GM21515 (cell line): ENCODE data around the gene SMG6.
A peak's percentile ranks its signal among the peaks of the same experiment; 100 is the strongest.
"Not testable (repeated sequence)": the region's sequence is repeated elsewhere in the genome, so short reads cannot be mapped to it uniquely, and the experiment has no call there.

Experiments
- ATAC-seq: cut with Tn5 transposase; IDR thresholded peaks from one replicate; pipeline ENCODE4 v1.9.1; 2021; ENCODE audit not compliant: unreplicated experiment

Gene SMG6

DNA sequence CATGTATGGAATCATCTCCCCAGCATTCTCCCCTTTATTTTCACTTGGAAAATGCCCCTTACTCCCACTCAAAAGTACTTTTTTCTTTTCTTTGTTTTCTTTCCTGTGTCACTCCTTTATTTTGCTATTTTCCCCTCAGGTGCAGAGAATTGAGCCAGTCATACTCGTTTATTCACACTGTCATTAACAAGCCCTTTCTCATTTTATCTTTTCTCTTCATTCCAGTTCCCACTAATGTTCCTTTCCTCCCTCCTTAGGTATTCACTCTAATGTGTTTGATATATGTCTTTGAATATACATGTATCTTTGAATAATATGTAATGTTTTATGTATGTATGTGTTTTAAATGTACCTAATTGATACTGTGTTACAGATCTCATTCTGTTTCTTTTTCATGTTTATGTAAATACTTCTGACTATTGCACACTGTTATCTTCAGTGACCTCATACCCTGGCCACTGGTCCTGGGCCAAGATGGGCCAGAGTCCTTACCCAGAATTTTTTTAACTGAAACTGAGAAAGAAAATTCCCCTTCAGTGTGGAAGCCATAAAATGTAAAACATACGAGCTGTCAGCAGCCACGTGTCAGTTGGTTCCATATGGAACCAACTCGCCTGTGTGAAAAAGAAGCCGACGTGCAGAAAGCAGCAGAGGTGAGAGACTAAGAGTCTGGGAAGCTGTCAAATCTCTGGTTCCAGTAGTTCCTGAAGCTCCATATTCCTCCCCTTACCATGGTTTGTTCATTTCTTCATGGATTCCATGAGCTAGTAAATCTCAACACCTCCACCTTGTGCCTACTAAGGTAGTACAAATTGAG, 6.0 kb upstream of the SMG6 start:
- no peak for ATAC-seq

DNA sequence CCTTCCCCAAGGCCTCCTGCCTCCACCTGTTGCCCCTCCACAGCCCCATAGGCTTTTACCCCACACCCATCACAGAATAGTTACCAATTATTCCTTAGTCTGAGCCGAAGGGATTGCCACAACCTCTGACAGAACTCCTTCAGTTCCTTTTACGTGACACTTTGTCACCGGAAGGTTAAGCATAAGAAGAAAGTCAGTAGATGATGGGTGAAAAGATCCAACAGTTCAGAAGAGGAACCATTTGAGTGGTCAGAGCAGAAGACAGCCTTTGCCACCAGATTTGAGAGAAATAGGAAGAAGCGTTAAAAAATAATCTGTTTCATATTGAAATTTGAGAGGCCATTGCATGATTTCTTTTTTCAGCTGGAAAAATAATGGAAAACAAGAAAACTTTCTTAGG, 1.3 kb upstream of the SMG6 start:
- no peak for ATAC-seq

DNA sequence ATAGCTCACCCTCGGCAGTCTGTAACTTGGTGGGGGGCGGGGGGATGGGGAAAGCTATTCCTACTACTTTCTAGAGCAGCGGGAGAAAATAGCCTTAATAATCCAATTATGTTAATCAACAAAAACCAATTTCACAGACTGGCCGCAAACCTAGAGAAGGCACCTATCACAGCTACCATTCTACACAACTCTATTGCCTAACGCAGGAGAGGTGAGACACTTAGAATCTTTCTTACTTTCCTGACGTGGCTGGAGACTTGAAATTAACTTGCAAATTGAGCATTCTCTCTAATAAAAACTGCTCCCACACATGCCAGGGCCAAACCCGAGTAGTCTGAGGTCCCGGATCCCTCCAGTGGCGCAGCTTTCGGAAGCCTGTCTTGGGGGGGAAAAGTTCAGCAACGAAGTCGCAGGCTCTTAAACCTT, 794 bp downstream of the SMG6 start:
- ATAC-seq: peak; percentile 7

DNA sequence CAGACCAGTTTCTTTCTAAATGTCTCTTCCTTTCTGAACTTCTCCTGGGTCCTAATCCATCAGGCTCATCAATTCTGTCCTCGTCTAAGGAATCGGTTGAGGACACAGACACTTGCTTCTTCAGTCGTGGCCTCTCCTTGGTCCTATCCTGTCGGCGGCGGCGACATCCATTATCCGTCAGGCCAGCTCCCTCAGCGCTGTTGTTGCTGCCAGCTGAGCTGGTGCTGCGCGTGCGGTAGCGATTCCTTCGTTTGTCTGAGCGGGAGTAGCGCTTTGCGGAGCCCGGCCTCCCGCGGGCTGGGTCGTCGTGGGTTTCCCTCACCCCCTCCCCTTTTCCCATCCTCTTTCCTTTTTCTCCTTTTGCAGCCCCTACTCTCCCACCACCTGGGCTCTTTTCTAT, 3.8 kb downstream of the SMG6 start:
- no peak for ATAC-seq

DNA sequence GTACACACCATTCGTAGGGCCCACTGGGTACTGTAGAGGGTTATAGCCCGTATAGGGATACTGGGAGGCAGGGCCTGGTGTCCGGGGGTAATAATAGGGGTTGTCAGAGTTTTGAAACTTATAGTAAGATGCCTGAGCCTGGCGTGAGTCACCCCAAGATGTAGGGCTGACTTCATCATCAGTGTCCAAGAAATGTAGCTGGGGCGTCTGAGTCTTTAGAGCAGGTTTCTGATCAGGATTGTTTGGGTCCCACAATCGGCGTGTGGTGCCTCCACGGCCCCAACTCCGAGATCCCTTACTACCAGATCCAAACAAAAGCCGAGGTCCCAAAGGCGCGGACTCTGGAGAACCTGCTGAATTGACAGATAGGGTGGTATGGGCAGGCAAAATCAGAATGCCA, 4.4 kb downstream of the SMG6 start:
- ATAC-seq: no peak

DNA sequence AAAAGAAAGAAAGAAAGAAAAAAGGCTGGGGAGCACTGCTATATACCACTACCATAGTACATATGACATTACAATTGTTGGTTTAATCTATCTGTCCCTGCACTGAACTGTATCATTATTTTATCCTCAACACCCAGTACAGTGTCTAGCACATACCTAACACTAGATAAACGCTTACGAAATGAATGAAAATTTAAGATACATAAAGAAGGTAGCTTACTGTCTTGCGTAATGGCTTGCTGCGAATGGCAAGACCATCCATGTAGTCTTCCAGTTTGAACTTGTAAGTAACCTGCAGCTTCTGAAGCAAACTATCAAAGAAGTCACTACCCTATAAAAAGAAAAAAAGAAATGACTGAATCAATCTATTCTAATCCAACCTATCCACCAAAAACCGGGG, 6.6 kb downstream of the SMG6 start:
- no peak for ATAC-seq

DNA sequence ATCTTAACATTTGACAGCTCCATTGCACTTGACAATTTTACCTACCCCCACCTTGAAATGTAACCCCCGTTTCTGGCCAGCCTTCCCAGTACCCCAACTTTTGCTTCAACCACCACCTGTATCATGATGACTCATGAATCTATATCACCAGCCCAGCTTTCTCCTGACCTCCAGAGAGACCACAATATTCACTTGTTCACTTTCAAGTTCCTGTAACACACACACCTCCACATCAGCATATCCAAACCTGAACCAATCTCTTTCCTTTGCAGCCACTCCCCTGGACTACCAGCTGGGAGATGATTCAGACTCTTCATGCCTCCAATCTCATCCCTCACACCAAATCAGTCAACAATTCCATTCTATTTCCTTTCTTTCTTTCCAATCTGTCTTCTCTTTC, 8.0 kb downstream of the SMG6 start:
- ATAC-seq: no peak

DNA sequence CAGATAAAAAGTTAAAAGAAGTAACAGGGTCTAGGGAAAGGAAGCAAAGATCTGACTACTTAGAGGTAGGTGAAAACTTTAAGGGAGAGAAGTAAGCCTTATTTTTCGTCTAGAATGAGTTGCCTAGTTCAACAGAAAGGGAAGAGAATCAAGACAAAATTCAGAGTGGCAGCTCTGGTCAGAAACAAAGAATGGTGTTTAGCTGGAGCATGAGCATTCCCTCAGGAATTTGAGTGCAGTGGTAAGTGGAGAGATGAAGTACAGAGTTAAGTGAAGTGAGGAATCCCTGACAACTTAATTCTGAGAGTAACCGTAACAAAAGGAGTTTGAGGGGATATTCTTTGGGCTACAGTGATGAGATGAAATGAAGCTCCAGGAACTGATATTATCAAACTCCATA, 11.5 kb downstream of the SMG6 start:
- no peak for ATAC-seq

DNA sequence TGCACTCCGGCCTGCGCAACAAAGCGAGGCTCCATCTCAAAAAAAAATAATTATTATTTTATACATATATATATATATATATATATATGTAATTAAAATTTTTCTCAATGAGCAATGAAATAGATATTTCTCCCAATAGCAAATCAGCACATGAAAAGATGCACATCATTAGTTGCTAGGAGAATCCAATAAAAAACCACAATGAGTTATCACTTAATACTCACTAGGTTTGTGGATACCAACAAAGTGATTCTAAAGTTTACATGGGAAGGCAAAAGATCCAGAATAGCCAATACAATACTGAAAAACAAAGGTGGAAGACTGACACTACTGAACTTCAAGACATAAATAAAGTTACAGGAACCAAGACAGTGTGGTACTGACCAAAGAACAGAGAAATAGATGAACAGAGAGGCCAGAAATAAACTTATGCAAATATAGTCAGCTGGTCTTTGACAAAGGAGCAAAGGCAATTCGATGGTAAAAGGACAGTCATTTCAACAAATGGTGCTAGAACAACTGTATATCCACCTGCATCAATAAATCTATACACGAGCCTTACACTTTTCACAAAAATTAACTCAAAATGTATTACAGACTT, 13.6 kb downstream of the SMG6 start:
- no peak for ATAC-seq

DNA sequence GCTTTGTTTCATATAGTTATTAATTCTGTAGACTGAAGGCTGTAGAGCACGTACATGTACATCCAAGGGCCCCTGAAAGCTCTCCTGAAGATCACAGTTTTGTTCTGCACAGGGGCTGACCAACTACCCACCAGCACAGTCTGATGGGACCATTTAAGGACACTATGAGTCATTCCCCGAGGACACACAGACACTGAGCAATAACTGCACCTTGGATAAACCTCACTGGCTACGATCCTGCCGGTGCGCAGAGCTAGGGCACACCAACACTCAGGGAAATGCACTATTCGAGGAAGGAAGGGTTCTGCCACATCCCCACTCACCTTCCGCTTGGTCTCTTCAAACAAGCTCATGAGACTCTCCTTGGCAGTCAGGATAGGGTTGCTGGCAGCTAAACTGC, 20.3 kb downstream of the SMG6 start:
- ATAC-seq: no peak

DNA sequence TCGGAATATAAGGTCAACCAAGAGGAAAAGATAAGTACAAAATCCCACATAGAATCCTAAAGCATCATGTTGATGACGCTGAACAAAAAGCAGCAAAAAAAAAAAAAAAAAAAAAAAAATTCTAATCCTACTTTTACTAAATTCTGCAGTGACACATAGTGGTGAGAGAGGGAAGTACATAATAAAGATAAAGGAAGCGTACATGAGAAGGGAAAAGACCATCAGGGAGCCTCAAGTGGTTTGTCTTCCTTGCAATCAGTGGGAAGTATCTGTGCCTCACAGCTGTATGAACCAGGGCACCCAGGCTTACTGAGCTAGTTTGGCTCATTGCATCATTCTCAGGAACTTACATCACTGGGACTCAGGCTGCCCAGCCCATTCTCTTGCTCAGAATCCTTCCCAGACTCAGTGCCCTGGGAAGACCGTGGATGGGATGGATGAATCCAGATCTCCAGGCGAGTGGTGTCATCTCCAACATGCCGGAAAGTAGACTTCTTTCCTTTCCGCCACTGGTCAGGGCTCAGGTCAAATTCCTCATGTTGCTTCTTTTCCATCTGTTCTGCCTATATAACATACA, 21.2 kb downstream of the SMG6 start:
- ATAC-seq: no peak

DNA sequence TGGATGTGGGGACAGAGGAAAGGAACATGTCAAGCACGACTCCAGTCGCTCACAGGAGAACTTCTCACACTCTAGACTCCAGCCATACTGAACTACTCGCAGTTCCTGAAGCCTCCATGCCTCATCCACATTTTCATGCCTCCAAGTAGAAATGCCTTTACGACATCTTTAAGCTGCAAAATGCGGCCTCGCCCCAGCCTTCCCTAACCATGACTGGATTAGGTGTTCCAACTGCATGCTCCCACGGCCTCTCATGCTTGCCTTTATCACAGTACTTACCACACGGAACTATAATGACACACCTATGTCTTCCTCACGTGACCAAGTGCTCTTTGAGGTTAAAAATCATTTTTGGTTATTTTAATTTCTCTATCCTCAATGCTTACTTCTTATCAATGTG, 23.9 kb downstream of the SMG6 start:
- no peak for ATAC-seq

DNA sequence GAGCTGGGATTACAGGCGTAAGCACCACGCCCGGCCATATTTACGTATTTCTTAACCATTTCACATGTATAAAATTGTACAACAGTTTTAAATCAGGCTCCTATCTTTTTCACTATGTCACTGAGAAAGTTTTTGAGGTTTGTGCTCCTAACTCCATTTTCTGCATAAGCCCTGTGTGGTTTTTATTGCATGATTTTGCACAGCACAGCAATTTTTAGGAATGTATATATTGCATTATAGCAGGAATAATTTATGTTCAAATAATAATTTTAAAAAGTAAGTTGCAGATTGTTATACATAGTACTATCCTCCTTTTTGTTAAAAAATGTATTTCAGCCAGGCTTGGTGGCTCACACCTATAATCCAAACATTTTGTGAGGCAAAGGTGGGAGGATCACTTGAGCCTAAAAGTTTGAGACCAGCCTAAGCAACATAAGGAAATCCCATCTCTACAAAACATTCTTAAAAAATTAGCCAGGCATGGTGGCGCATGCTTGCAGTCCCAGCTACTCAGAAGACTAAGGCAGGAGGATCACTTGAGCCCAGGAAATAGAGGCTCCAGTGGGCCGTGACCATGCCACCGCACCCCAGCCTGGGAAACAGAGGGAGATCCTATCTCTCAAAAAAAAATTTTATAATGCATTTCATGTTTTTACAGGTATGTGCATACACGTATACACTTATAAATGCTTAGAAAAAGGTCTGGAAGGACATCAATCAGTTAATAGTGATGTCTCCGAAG, 26.0 kb downstream of the SMG6 start:
- ATAC-seq: no peak

DNA sequence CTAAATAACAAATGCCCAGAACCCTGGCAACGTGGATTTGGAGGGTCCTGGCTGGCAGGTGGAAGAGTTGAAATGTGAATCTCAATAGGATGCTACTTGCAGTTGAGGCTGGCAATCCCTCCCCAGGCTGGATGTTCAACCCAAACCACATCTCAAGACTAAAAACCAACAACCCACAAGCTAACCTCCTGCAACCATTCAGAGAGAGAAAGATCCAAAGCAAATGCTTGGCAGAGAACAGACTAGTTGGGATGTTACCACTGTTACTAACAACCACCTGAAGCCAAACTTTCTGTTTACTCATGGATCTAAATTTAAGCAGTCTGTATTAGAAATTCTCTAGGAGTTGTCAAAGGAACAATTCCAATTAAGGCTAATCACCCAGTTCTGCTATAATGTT, 27.9 kb downstream of the SMG6 start:
- ATAC-seq: no peak

DNA sequence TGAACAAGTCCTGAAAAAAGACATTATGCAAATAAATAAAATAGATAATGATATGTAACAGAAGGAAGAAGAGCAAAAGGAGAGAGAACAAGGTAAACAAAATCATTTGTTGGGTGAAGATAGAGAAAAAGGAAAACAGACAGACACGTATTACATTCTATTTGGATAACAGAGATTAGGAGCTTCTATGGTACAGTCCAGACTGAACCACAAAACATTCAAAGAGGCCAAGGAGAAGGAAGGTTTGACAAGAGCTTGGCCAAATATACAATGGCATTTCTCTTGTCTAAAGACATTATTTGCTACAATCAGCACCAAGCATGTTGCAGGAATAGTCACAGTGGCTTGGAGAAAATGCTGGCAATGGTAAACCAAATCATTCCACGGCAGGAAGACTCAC, 29.2 kb downstream of the SMG6 start:
- ATAC-seq: no peak

DNA sequence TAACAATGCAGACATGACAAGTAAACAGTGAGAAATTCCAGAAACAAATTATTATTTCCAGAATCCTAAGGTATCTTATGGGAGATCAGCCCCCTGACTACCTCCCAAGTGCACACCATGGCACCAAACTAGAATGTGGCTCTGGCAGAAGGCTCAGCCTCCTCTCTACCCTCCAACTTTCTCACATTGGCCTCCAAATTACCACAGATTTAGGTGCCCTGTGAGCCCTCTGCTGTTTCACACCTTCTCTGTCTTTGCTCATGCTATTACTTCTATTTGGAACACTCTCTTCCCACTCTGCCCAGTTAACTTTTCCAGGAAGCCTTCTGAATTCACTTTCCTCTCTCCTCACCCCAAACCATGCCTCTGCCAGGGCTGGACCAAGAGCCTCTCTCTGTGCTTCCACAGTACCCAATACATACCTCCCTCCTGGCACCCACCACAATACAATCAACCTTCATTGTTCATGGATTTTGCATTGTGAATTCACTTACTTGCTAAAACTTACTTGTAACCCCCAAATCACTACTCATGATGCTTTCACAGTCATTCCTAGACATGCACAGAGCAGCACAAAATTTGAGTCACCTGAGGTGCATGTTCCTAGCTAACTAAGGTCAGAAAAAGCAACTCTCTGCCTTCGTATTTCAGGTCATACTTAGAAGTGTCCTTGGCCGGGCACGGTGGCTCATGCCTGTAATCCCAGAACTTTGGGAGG, 31.4 kb downstream of the SMG6 start:
- no peak for ATAC-seq

DNA sequence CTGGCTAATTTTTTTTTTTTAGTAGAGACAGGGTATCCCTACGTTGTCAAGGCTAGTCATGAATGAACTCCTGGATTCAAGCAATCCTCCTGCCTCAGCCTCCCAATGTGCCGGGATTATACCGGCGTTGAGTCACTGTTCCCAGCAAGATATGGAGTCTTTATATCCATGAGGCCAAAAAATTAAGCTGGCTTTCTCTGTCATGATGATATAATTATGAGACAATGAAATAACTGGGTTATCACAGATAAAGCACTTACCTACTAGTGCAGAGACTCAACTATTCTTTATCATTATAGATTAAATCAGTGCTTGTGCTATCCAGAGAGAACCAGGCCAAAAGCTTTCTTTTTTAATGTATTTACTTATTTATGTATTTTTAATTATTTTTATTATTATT, 36.2 kb downstream of the SMG6 start:
- no peak for ATAC-seq

DNA sequence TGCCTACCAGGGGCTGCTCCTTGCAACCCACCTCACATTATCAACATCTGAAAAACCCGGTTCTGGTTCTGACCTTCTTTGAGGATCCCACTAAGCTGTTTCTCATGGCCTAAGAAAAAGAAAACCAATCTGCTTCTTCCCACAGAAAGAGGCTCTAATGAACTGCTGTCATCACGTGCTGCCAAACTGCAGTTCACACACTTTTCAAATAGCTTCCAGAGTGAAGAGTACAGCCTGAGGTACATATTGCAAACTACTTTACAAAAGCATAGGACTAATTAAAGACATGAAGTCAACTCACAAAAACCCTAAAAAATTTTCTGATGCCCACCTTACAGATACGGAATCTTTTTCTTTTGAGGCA, 36.7 kb downstream of the SMG6 start:
- peak; percentile 17 for ATAC-seq

DNA sequence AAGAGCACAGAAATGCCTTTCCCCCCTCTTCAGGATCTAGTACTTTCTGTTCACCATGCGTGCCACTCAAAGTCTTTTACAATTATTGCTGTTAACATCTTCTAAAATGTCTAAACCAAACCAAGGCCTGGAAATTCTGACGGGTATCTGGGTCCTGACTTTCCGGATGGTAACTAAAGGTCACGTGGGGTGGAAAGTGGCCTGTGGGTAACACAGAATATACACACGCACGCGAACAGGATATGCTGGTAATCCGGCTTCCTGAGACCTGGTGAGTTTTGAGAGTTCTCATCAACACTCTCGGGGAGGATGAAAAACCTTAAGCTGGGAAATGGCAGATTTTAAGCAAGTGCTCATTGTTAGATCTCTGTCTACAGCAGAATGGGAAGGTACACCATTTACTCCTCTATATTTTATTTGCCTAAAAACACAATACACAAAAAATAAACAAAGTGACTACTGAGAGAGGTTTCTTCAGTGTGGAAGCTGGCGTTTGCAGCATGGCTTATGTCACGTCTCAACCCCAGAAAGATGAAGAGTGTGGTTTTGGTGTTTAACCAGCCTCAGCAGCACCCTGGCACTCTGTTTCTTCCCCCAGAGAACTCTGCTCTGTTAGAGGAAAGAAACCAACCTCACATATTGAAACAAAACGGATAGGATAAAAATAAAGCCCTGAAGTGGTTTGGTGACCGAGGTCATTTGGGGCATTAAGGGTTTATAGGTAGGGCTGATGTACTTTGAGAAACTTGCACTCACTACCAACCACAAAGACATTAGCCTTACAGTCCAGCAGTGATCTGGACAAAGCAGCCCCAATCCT, 37.3 kb downstream of the SMG6 start:
- peak; percentile 55 for ATAC-seq

DNA sequence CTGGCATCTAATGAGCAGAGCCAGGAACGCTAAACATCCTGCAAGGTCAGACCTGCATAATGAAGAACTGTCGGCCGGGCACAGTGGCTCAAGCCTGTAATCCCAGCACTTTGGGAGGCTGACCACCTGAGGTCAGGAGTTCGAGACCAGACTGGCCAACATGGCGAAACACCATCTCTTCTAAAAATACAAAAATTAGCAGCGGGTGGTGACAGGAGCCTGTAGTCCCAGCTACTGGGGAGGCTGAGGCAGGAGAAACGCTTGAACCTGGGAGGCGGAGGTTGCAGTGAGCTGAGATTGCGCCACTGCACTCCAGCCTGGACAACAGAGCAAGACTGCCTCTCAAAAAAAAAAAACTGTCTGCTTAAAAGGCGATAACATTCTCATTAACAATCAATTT, 38.4 kb downstream of the SMG6 start:
- not testable (repeated sequence) for ATAC-seq
